OCI-LY1 (cell line): ENCODE measurements around the gene RHOG.
A peak's percentile ranks its signal among the peaks of the same experiment; 100 is the strongest.

Experiments used
- H2AFZ ChIP-seq: fragments of 200-600 bp; sonication (generic), shearing (Covaris generic); 2 replicates; pipeline ENCODE4 v1.6.0; 2014; ENCODE audit warnings: antibody characterized with exemption, mild to moderate bottlenecking, low read length
- H3F3A ChIP-seq: fragments of 200-600 bp; sonication (generic), shearing (Covaris generic); 2 replicates; pipeline ENCODE4 v1.6.0; 2014; ENCODE audit warnings: mild to moderate bottlenecking, antibody characterized with exemption, low read length, moderate library complexity; ENCODE audit not compliant: insufficient read depth
- H3K27ac ChIP-seq: fragments of 200-600 bp; sonication (generic); 2 replicates; pipeline ENCODE4 v1.5.1; 2014; ENCODE audit warnings: low read length, mixed run types, mild to moderate bottlenecking, low read depth; ENCODE audit not compliant: poor library complexity, severe bottlenecking
- H3K27me3 ChIP-seq: fragments of 200-600 bp; sonication (generic); 2 replicates; pipeline ENCODE4 v1.6.0; 2014; ENCODE audit warnings: antibody characterized with exemption, mild to moderate bottlenecking, low read length, moderate library complexity; ENCODE audit not compliant: insufficient read depth
- H3K36me3 ChIP-seq: fragments of 200-600 bp; sonication (generic); 2 replicates; pipeline ENCODE4 v1.6.1; 2014; ENCODE audit warnings: mild to moderate bottlenecking, antibody characterized with exemption, low read length, moderate library complexity, mixed read lengths; ENCODE audit not compliant: insufficient read depth
- H3K4me1 ChIP-seq: fragments of 200-600 bp; sonication (generic); 2 replicates; pipeline ENCODE4 v1.5.1; 2014; ENCODE audit warnings: mild to moderate bottlenecking, low read length, moderate library complexity; ENCODE audit not compliant: insufficient read depth, severe bottlenecking
- H3K4me2 ChIP-seq: fragments of 200-600 bp; sonication (generic), shearing (Covaris generic); 2 replicates; pipeline ENCODE4 v1.6.1; 2014; ENCODE audit warnings: low read length
- H3K4me3 ChIP-seq: fragments of 200-600 bp; sonication (generic); 2 replicates; pipeline ENCODE4 v1.5.1; 2014; ENCODE audit warnings: low read length, low read depth, mild to moderate bottlenecking, mixed read lengths; ENCODE audit not compliant: poor library complexity, severe bottlenecking
- H3K79me2 ChIP-seq: fragments of 200-600 bp; shearing (Covaris generic); 2 replicates; pipeline ENCODE4 v1.6.1; 2016; ENCODE audit warnings: mixed run types, low read length, mixed read lengths; ENCODE audit not compliant: insufficient read depth
- H3K9ac ChIP-seq: fragments of 200-600 bp; sonication (generic), shearing (Covaris generic); 2 replicates; pipeline ENCODE4 v1.6.1; 2014; ENCODE audit warnings: mild to moderate bottlenecking, low read length, mixed read lengths
- H3K9me2 ChIP-seq: fragments of 200-600 bp; sonication (generic), shearing (Covaris generic); 2 replicates; pipeline ENCODE4 v1.6.1; 2014; ENCODE audit warnings: low read depth, mild to moderate bottlenecking, low read length, mixed read lengths
- H3K9me3 ChIP-seq: fragments of 200-600 bp; shearing (Covaris generic); 2 replicates; pipeline ENCODE4 v1.6.1; 2014; ENCODE audit warnings: low read length, mixed read lengths
- H4K20me1 ChIP-seq: fragments of 200-600 bp; sonication (generic), shearing (Covaris generic); 2 replicates; pipeline ENCODE4 v1.6.0; 2016; ENCODE audit warnings: mild to moderate bottlenecking, low read length; ENCODE audit not compliant: insufficient read depth
- EZH2 ChIP-seq: fragments of 200-600 bp; sonication (generic), shearing (Covaris generic); IDR thresholded peaks from 2 replicates; pipeline ENCODE4 v1.8.0; 2017; ENCODE audit warnings: borderline replicate concordance, mixed run types, mild to moderate bottlenecking, antibody characterized with exemption, low read length, moderate library complexity, mixed read lengths
- TF ChIP-seq, protein P1 (sequence below): fragments of 200-600 bp; sonication (generic), shearing (Covaris generic); IDR thresholded peaks from 2 replicates; pipeline ENCODE4 v1.5.1; 2017; ENCODE audit warnings: mild to moderate bottlenecking, antibody characterized with exemption, low read length, moderate library complexity, mixed read lengths

RHOG gene

GRCh38 chr11:3885855-3886254, 45.1 kb upstream of the RHOG start:
- peaks cover 61% of the 10 kb centered on the region for H3K4me1 ChIP-seq

GRCh38 chr11:3882655-3883054, 41.9 kb upstream of the RHOG start:
- TF ChIP-seq EZH2, result no peak
- TF ChIP-seq, protein P1, sequence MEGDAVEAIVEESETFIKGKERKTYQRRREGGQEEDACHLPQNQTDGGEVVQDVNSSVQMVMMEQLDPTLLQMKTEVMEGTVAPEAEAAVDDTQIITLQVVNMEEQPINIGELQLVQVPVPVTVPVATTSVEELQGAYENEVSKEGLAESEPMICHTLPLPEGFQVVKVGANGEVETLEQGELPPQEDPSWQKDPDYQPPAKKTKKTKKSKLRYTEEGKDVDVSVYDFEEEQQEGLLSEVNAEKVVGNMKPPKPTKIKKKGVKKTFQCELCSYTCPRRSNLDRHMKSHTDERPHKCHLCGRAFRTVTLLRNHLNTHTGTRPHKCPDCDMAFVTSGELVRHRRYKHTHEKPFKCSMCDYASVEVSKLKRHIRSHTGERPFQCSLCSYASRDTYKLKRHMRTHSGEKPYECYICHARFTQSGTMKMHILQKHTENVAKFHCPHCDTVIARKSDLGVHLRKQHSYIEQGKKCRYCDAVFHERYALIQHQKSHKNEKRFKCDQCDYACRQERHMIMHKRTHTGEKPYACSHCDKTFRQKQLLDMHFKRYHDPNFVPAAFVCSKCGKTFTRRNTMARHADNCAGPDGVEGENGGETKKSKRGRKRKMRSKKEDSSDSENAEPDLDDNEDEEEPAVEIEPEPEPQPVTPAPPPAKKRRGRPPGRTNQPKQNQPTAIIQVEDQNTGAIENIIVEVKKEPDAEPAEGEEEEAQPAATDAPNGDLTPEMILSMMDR, result peak; percentile 12; the same call in 1 of the 2 replicates
- Histone ChIP-seq H3K9me3 (no peaks in the 10 kb centered on the region), H3K4me3 (no peak overlapping the region), H3F3A (no peaks in the 10 kb centered on the region), H3K9ac (no peak overlapping the region), H3K36me3 (no peaks in the 10 kb centered on the region; the same call in 1 of the 2 replicates), H3K27me3 (no peaks in the 10 kb centered on the region), H4K20me1 (no peaks in the 10 kb centered on the region), H3K9me2 (no peaks in the 10 kb centered on the region), H3K27ac (no peak overlapping the region), H3K4me1 (peaks cover 59% of the 10 kb centered on the region), H2AFZ (no peak overlapping the region), H3K79me2 (peaks cover 41% of the 10 kb centered on the region), H3K4me2 (no peak overlapping the region)

More at GRCh38 chr11:3885855-3886254, 45.1 kb upstream of the RHOG start:
- Histone ChIP-seq H2AFZ (no peak overlapping the region), H3F3A (no peaks in the 10 kb centered on the region), H4K20me1 (no peaks in the 10 kb centered on the region), H3K79me2 (peaks cover 32% of the 10 kb centered on the region), H3K4me3 (no peak overlapping the region), H3K4me2 (no peak overlapping the region), H3K27ac (no peak overlapping the region), H3K27me3 (no peaks in the 10 kb centered on the region), H3K9ac (no peak overlapping the region), H3K36me3 (no peaks in the 10 kb centered on the region; the same call in 1 of the 2 replicates), H3K9me2 (no peaks in the 10 kb centered on the region), H3K9me3 (no peaks in the 10 kb centered on the region)
- TF ChIP-seq EZH2, result no peak
- TF ChIP-seq, protein P1, result no peak

GRCh38 chr11:3880724-3881123, 40.0 kb upstream of the RHOG start:
- Histone ChIP-seq H3K27ac (peak overlapping the region; percentile 64), H3K4me2 (peak overlapping the region; percentile 45)

More at GRCh38 chr11:3880724-3881123, 40.0 kb upstream of the RHOG start:
- peaks cover 63% of the 10 kb centered on the region for H3K4me1 ChIP-seq
- no peaks in the 10 kb centered on the region for H3K27me3 ChIP-seq
- no peaks in the 10 kb centered on the region for H3F3A ChIP-seq
- no peak overlapping the region for H2AFZ ChIP-seq
- H4K20me1 ChIP-seq, result no peaks in the 10 kb centered on the region
- no peaks in the 10 kb centered on the region for H3K9me2 ChIP-seq
- peaks cover 46% of the 10 kb centered on the region for H3K79me2 ChIP-seq
- no peaks in the 10 kb centered on the region for H3K9me3 ChIP-seq
- peak overlapping the region; percentile 36 for H3K4me3 ChIP-seq
- TF ChIP-seq EZH2, result no peak
- TF ChIP-seq, protein P1, result no peak
- H3K36me3 ChIP-seq, result no peaks in the 10 kb centered on the region; the same call in 1 of the 2 replicates
- H3K9ac ChIP-seq, result no peak overlapping the region; the same call in 1 of the 2 replicates
